ENCODE measurements around the gene CHPF2. TPM values are rescaled to one million over a fixed set of nuclear protein-coding genes. Genes with fewer than 3 reads are reported as not detected.

Gene CHPF2
- total RNA-seq, 1 experiment from 2014 or later = 48.1 TPM

GRCh38 chr7:151197932-151198331 is 34.4 kb upstream of the CHPF2 start:
- H3K4me3 Mint-ChIP-seq (ENCODE audit: low read depth, unreplicated experiment) = no peak overlapping the region
- H3K27me3 Mint-ChIP-seq (ENCODE audit: unreplicated experiment) = no peaks in the 10 kb centered on the region
- no peak overlapping the region for H3K27ac Mint-ChIP-seq (ENCODE audit: unreplicated experiment)
- intact Hi-C loops (cut with micrococcal nuclease; ENCODE audit: unreplicated experiment) = no loop called here
- no peaks in the 10 kb centered on the region for H3K4me1 Mint-ChIP-seq (ENCODE audit: low read depth, unreplicated experiment)
- no peak for DNase-seq
- TF ChIP-seq CTCF (IDR thresholded peaks at IDR 0.05; ENCODE audit: unreplicated experiment) = no peak
- peaks cover 7% of the 10 kb centered on the region for H3K36me3 Mint-ChIP-seq (ENCODE audit: insufficient read depth, unreplicated experiment)
- no peaks in the 10 kb centered on the region for H3K9me3 Mint-ChIP-seq (ENCODE audit: low read depth, unreplicated experiment)
- CTCF ChIA-PET = no interaction called here
- BruUV-seq (replicated peaks) = no TSS peak

GRCh38 chr7:151198945-151199848 is 33.1 kb upstream of the CHPF2 start:
- Mint-ChIP-seq H3K9me3 (ENCODE audit: low read depth, unreplicated experiment) (no peaks in the 10 kb centered on the region), H3K36me3 (ENCODE audit: insufficient read depth, unreplicated experiment) (peaks cover 7% of the 10 kb centered on the region), H3K27me3 (ENCODE audit: unreplicated experiment) (no peaks in the 10 kb centered on the region), H3K27ac (ENCODE audit: unreplicated experiment) (no peak overlapping the region), H3K4me3 (ENCODE audit: low read depth, unreplicated experiment) (no peak overlapping the region), H3K4me1 (ENCODE audit: low read depth, unreplicated experiment) (no peaks in the 10 kb centered on the region)
- CTCF ChIA-PET = interaction anchor here (0.7 kb wide), 1 partner anchor 10 kb away, joined by 3 read pairs; no protein-coding TSS in a partner anchor
- intact Hi-C loops (cut with micrococcal nuclease; ENCODE audit: unreplicated experiment) = no loop called here
- TF ChIP-seq CTCF (IDR thresholded peaks at IDR 0.05; ENCODE audit: unreplicated experiment) = no peak
- BruUV-seq (replicated peaks) = no TSS peak
- no peak for DNase-seq

- DNase-seq = no peak
- Mint-ChIP-seq H3K4me1 (ENCODE audit: low read depth, unreplicated experiment) (no peaks in the 10 kb centered on the region), H3K27me3 (ENCODE audit: unreplicated experiment) (no peaks in the 10 kb centered on the region), H3K9me3 (ENCODE audit: low read depth, unreplicated experiment) (no peaks in the 10 kb centered on the region), H3K4me3 (ENCODE audit: low read depth, unreplicated experiment) (no peak overlapping the region), H3K36me3 (ENCODE audit: insufficient read depth, unreplicated experiment) (no peaks in the 10 kb centered on the region), H3K27ac (ENCODE audit: unreplicated experiment) (no peak overlapping the region)
- BruUV-seq (replicated peaks) = no TSS peak
- intact Hi-C loops (cut with micrococcal nuclease; ENCODE audit: unreplicated experiment) = no loop called here
- CTCF ChIA-PET = no interaction called here
- no peak for TF ChIP-seq CTCF (IDR thresholded peaks at IDR 0.05; ENCODE audit: unreplicated experiment)
These were observed 30.9 kb upstream of the CHPF2 start for GRCh38 chr7:151201344-151201743.

- H3K27ac Mint-ChIP-seq (ENCODE audit: unreplicated experiment) = no peak overlapping the region
- no TSS peak for BruUV-seq (replicated peaks)
These were observed 30.5 kb upstream of the CHPF2 start for GRCh38 chr7:151201751-151202150.

More at GRCh38 chr7:151201751-151202150, 30.5 kb upstream of the CHPF2 start:
- TF ChIP-seq CTCF (IDR thresholded peaks at IDR 0.05; ENCODE audit: unreplicated experiment) = no peak
- H3K4me1 Mint-ChIP-seq (ENCODE audit: low read depth, unreplicated experiment) = no peaks in the 10 kb centered on the region
- intact Hi-C loops (cut with micrococcal nuclease; ENCODE audit: unreplicated experiment) = no loop called here
- H3K27me3 Mint-ChIP-seq (ENCODE audit: unreplicated experiment) = no peaks in the 10 kb centered on the region
- H3K9me3 Mint-ChIP-seq (ENCODE audit: low read depth, unreplicated experiment) = no peaks in the 10 kb centered on the region
- H3K36me3 Mint-ChIP-seq (ENCODE audit: insufficient read depth, unreplicated experiment) = no peaks in the 10 kb centered on the region
- H3K4me3 Mint-ChIP-seq (ENCODE audit: low read depth, unreplicated experiment) = no peak overlapping the region
- CTCF ChIA-PET = no interaction called here
- no peak for DNase-seq
